Measurements from ENCODE around the gene MTFP1.
"Not testable (repeated sequence)": the region's sequence is repeated elsewhere in the genome, so short reads cannot be mapped to it uniquely, and the experiment has no call there.

DNA sequence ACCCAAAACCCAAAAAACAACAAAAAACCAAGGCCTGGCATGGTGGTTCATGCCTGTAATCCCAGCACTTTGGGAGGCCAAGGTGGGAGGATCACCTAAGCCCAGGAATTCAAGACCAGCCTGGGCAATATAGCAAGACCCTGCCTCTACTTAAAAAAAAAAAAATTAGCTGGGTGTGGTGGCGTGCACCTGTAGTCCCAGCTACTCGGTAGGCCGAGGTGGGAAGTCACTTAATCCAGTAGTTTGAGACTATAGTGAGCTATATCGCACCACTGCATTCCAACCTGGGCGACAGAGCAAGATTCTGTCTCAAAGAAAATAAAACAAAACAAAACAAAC is 22.8 kb upstream of the MTFP1 start:
- TF ChIP-seq EZH2 (IDR thresholded peaks at IDR 0.05; ENCODE audit: borderline replicate concordance, low read depth, low read length, severe bottlenecking) = not testable (repeated sequence)
- TF ChIP-seq, protein P1, sequence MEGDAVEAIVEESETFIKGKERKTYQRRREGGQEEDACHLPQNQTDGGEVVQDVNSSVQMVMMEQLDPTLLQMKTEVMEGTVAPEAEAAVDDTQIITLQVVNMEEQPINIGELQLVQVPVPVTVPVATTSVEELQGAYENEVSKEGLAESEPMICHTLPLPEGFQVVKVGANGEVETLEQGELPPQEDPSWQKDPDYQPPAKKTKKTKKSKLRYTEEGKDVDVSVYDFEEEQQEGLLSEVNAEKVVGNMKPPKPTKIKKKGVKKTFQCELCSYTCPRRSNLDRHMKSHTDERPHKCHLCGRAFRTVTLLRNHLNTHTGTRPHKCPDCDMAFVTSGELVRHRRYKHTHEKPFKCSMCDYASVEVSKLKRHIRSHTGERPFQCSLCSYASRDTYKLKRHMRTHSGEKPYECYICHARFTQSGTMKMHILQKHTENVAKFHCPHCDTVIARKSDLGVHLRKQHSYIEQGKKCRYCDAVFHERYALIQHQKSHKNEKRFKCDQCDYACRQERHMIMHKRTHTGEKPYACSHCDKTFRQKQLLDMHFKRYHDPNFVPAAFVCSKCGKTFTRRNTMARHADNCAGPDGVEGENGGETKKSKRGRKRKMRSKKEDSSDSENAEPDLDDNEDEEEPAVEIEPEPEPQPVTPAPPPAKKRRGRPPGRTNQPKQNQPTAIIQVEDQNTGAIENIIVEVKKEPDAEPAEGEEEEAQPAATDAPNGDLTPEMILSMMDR (IDR thresholded peaks at IDR 0.05; ENCODE audit: borderline replicate concordance, extremely low read depth, low read length, poor library complexity, severe bottlenecking) = not testable (repeated sequence)

All from DND-41 (cell line).